ENCODE data around the gene WDR18.

Gene WDR18

GRCh38 chr19:961866-962620, 22.1 kb upstream of the WDR18 start:
- TF ChIP-seq CTCF (IDR thresholded peaks at IDR 0.05; ENCODE audit: control insufficient read depth, extremely low read depth, insufficient read depth) = no peak
- DNase-seq (ENCODE audit: low read depth) = no peak
- no peak overlapping the region for H3K4me3 ChIP-seq (ENCODE audit: low read depth, low read length)

- no peak for DNase-seq (ENCODE audit: low read depth)
- H3K4me3 ChIP-seq (ENCODE audit: low read depth, low read length) = no peak overlapping the region
Measured at GRCh38 chr19:962683-963400, 21.3 kb upstream of the WDR18 start.

GRCh38 chr19:963486-963951, 20.6 kb upstream of the WDR18 start:
- H3K4me3 ChIP-seq (ENCODE audit: low read depth, low read length) = no peak overlapping the region
- no peak for DNase-seq (ENCODE audit: low read depth)
- TF ChIP-seq CTCF (IDR thresholded peaks at IDR 0.05; ENCODE audit: control insufficient read depth, extremely low read depth, insufficient read depth) = no peak

More at GRCh38 chr19:962683-963400, 21.3 kb upstream of the WDR18 start:
- TF ChIP-seq CTCF (IDR thresholded peaks at IDR 0.05; ENCODE audit: control insufficient read depth, extremely low read depth, insufficient read depth) = no peak

DNA sequence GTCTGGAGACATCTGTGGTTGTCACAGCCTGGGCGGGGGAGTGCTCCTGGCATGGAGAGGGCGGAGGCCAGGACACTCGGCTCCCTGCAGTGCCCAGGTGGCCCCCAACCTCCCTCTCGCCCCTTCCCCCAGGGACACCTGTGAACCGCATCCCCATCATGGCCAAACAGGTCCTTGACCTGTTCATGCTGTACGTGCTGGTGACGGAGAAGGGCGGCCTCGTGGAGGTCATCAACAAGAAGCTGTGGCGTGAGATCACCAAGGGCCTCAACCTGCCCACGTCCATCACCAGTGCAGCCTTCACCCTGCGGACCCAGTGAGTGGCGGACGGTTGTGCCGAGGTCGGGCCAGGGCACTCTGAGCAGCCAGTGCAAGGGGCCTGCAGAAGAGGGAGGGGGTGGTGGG, 20.0 kb upstream of the WDR18 start:
- no peak for DNase-seq (ENCODE audit: low read depth)
- no peak overlapping the region for H3K4me3 ChIP-seq (ENCODE audit: low read depth, low read length)
- TF ChIP-seq CTCF (IDR thresholded peaks at IDR 0.05; ENCODE audit: control insufficient read depth, extremely low read depth, insufficient read depth) = no peak

DNA sequence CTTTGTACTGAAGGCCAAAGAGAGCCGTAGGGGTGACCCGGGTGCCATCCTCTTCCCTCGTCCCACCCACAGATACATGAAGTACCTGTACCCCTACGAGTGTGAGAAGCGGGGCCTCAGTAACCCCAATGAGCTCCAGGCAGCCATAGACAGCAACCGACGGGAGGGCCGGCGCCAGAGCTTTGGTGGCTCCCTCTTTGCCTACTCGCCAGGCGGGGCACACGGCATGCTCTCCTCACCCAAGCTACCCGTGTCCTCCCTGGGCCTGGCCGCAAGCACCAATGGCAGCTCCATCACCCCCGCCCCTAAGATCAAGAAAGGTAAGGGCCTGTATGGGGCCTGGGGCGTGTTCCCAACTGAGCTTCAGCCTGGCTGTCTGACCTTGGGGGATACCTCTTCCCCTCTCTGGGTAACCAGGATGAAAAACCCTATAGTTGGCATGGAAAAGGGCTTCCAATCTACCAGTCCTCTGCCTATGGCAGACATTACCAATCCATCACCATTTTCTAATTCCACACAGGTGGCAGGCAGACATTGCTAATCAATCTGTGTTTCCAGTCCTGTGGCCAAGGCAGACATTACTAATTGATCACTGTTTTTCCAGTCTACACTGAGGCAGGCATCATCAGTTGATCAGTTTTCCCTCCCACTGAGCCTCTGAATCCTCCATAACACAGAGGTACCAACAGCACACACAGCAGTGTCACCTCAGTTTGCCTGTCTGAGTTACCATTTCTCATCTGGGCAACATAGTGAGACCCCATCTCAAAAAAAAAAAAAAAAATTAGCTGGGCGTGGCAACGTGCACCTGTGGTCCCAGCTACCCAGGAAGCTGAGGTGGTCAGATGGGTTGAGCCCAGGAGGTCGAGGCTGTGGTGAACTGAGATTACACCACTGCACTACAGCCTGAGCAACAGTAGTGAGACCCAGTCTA, 19.1 kb upstream of the WDR18 start:
- no peak overlapping the region for H3K4me3 ChIP-seq (ENCODE audit: low read depth, low read length)
- DNase-seq (ENCODE audit: low read depth) = no peak
- TF ChIP-seq CTCF (IDR thresholded peaks at IDR 0.05; ENCODE audit: control insufficient read depth, extremely low read depth, insufficient read depth) = no peak

- no peak overlapping the region for H3K4me3 ChIP-seq (ENCODE audit: low read depth, low read length)
- DNase-seq (ENCODE audit: low read depth) = no peak
- no peak for TF ChIP-seq CTCF (IDR thresholded peaks at IDR 0.05; ENCODE audit: control insufficient read depth, extremely low read depth, insufficient read depth)
Measured at GRCh38 chr19:966485-967088, 17.6 kb upstream of the WDR18 start.
